Activated T-cell treated with anti-CD3 and anti-CD28 coated beads for 48 hours (primary cell): ENCODE data around the gene GALNT7.

Experiments
- DNase-seq: peaks from one replicate; pipeline ENCODE4 v3.0.0-alpha.2; 2020; ENCODE audit warnings: low read depth

GALNT7 gene

GRCh38 chr4:173357939-173358338 lies 189.3 kb downstream of the GALNT7 start:
- DNase-seq = no peak

DNA sequence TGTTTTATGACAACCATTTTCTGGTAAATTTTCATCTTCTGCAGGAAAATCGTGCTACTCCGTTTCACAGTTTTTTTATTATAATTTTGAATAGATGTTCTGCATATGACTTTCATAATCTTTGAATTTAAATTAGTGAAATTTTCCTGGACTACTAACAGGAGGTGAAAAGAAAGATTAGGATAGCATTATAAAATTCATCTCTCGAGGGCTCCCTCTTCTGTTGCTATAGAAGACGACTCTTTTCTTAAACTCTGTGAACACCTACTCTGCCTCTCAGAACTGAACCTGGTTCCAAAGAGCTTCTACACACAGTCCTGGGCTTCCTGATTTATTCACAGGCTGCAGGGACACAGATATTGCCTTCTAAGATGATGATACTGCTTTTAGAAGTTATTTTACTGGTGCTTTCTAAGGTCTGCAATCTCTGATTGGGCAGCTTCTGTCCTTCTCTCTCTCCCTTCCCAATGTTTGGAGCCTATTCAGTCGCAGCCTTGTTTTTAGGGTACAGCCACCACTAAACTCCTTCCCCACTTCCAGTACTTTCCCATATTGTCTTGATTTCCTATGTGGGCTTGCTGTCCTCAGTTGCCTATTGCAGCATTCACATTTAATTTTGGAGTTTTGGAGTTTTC lies 192.1 kb downstream of the GALNT7 start:
- no peak for DNase-seq

GRCh38 chr4:173362666-173363065 lies 194.1 kb downstream of the GALNT7 start:
- no peak for DNase-seq

- no peak for DNase-seq
Observed at GRCh38 chr4:173365359-173365996, 196.9 kb downstream of the GALNT7 start.

DNA sequence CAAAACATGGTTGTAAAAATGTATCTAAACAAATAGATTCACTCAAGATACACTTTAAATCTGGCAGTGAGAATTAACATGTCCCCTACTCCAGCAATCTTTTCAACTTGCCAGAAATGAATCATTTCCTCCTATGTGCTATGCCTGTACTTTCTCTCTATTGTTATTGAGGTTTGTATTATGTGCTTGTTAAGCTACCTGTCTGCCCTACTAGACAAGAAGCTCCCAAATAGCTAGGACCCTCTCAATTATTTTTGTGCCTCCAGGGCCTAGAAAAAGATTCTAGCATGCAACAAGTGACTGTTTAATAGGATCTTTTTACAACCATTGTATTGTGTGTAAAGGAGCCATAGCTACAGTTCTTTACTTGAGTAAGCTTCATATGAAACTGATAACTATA lies 198.7 kb downstream of the GALNT7 start:
- DNase-seq = no peak

DNA sequence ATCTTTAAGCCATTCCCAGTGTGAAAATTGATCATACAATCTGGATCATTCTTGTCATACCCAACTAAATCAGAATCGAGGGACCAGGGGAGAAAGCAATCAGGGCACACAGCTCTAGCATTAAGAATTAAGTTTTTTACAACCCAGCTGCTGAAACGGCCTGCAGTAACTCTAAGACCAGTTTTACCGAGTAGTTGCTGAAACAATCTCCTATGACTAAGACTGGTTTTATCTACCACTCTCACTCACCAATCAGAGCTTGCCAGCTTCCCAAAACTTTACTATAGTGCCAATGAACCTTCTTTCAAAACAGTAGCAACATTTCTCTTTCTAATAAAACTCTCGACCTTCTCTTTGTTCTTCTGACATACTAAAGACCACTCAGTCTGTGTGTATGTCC lies 199.3 kb downstream of the GALNT7 start:
- no peak for DNase-seq

- DNase-seq = peak; percentile 42
Observed at GRCh38 chr4:173370130-173370476, 201.5 kb downstream of the GALNT7 start.

DNA sequence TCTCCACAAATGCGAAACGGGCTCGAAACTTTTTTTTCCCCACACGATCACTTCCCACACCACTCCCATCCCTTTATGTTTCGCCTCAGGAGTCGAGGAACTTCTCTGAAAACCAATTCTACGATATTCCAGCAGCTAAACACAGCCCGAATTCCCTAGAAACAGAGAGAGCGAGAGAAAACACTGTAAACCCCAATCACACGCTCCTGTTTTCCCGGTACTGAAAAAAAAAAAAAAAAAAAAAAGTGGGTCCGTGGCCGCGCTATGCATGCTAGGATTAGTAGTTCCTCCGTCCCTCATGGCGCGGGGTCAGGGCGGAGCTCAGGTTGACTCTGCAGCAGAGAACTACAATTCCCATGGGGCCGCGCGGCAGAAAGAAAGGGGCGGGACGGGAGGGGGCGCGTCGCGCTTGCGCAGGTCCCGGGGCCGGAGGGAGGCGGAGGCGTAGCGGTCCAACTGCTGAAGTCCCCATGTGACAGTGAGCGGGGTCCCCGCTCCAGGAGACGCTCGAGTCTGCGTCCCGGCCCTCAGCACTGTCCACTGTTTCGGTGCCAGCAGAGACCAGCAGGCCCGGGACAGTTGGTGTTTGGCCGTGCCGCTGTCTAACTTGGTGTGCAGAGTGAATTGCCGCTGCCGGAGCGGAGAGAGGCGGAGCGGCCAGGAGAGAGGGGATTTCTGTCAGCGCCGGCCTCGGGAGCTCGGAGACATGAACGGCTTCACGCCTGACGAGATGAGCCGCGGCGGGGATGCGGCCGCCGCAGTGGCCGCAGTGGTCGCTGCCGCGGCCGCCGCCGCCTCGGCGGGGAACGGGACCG lies 202.1 kb downstream of the GALNT7 start, which contains the start of gene SAP30:
TSS of gene SAP30 (plus strand) at position 478 of the 815 bp plus-strand sequence. CDS start at position 707, 229 bp downstream.
- DNase-seq = peak; percentile 93

DNA sequence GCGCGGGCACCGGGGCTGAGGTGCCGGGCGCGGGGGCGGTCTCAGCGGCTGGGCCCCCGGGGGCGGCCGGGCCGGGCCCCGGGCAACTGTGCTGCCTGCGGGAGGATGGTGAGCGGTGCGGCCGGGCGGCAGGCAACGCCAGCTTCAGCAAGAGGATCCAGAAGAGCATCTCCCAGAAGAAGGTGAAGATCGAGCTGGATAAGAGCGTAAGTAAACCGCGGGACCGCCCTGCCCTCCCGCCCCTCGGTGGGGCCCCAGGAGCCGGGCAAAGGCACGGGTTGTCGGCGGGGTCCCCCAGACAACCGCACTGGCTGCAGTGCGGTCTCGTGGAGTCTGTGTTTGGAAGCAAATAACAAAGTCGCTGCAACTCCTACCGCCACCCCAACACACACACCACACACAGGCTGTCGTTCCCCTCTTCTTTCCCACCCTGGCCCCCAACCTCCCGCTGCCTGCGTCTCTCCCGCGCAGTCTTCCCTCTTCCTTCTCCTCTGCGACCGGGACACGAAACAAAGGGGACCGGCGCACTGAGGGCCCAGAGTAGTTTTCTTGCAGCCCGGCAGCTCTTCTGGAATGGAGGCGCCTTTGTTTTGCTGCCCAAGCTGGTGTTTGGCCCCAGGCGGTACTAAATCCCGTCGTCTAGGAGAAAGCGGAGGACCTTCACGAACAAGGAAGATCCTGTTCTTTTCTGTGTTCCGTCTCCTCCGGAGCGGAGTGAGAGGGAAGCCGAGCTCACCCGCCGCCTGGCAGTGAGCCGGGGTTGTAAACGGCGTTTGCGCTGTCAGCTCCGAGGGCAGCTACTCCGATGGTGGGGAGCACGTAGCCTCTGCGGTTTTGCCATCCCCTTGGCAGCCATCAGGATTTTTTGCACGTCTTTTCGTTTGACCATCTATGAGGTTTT lies 202.9 kb downstream of the GALNT7 start:
- peak; percentile 26 for DNase-seq
